WTC11 (cell line): ENCODE data around the gene AP3M1. TPM values are rescaled to one million over a fixed set of nuclear protein-coding genes. Genes with fewer than 3 reads are reported as not detected.

Experiments used
- ATAC-seq: fragments of 200-7000 bp; cut with Tn5 transposase; 2 replicates; pipeline ENCODE4 v1.10.0; 2021; ENCODE audit warnings: mild to moderate bottlenecking, moderate library complexity
- CTCF ChIA-PET: fragments of 300-600 bp; sonication (Branson Sonifier 250); formaldehyde crosslinking; loops from one replicate; lab custom pipeline; 2021; ENCODE audit warnings: antibody characterized with exemption; lab: Charles Lee
- POLR2A ChIA-PET: fragments of 350-600 bp; sonication (Branson Sonifier 250); formaldehyde crosslinking; loops from one replicate; lab custom pipeline; 2021; ENCODE audit warnings: antibody characterized with exemption; lab: Charles Lee
- DNase-seq: peaks from one replicate; pipeline ENCODE4 v3.0.0; 2021; ENCODE audit warnings: low spot score
- H3K27ac Mint-ChIP-seq: 2 replicates; pipeline ENCODE4 v1.8.0; 2021; ENCODE audit warnings: mixed read lengths
- H3K27me3 Mint-ChIP-seq: 2 replicates; pipeline ENCODE4 v1.8.0; 2021; ENCODE audit warnings: low read depth, mild to moderate bottlenecking, moderate library complexity, mixed read lengths
- H3K36me3 Mint-ChIP-seq: 2 replicates; pipeline ENCODE4 v1.8.0; 2021; ENCODE audit warnings: mixed read lengths
- H3K4me1 Mint-ChIP-seq: 2 replicates; pipeline ENCODE4 v1.8.0; 2022; ENCODE audit warnings: mixed read lengths
- H3K4me3 Mint-ChIP-seq: 2 replicates; pipeline ENCODE4 v1.8.0; 2021; ENCODE audit warnings: mild to moderate bottlenecking, moderate library complexity, mixed read lengths
- H3K9me3 Mint-ChIP-seq: 2 replicates; pipeline ENCODE4 v1.8.0; 2021; ENCODE audit warnings: mixed read lengths
- CBFB ChIP-seq: sonication (generic); formaldehyde crosslinking; IDR thresholded peaks from 2 replicates; pipeline ENCODE4 v1.8.1; 2022; ENCODE audit warnings: mild to moderate bottlenecking, low read depth, missing genetic modification reagents
- ELF4 ChIP-seq: sonication (generic); formaldehyde crosslinking; IDR thresholded peaks from 2 replicates; pipeline ENCODE4 v1.8.1; 2022; ENCODE audit warnings: low read depth, mild to moderate bottlenecking, moderate library complexity, missing genetic modification reagents
- EMX1 ChIP-seq: fragments of 250-450 bp; sonication (Bioruptor Pico); IDR thresholded peaks from 2 replicates; pipeline ENCODE4 v1.8.0; 2021; ENCODE audit warnings: mild to moderate bottlenecking
- GABPB1 ChIP-seq: sonication (generic); formaldehyde crosslinking; IDR thresholded peaks from 2 replicates; pipeline ENCODE4 v1.8.1; 2023; ENCODE audit warnings: mild to moderate bottlenecking, missing genetic modification reagents
- GRHL2 ChIP-seq: fragments of 250-450 bp; sonication (Bioruptor Pico); IDR thresholded peaks from 2 replicates; pipeline ENCODE4 v1.8.0; 2022; ENCODE audit warnings: mild to moderate bottlenecking, moderate library complexity; ENCODE audit not compliant: insufficient replicate concordance, severe bottlenecking
- JUN ChIP-seq: sonication (generic); formaldehyde crosslinking; IDR thresholded peaks from 2 replicates; pipeline ENCODE4 v1.8.0; 2023; ENCODE audit warnings: mild to moderate bottlenecking, missing genetic modification reagents
- NR1H2 ChIP-seq: sonication (generic); formaldehyde crosslinking; IDR thresholded peaks from 2 replicates; pipeline ENCODE4 v1.9.0; 2021; ENCODE audit warnings: mild to moderate bottlenecking, moderate library complexity, missing genetic modification reagents
- NR3C1 ChIP-seq: sonication (generic); formaldehyde crosslinking; conservative IDR thresholded peaks from 2 replicates; pipeline ENCODE4 v1.8.1; 2023; ENCODE audit warnings: low read depth, mild to moderate bottlenecking, missing genetic modification reagents
- TEAD1 ChIP-seq: sonication (generic); formaldehyde crosslinking; IDR thresholded peaks from 2 replicates; pipeline ENCODE4 v1.8.0; 2022; ENCODE audit warnings: mild to moderate bottlenecking, missing genetic modification reagents
- ZBTB21 ChIP-seq: sonication (generic); formaldehyde crosslinking; IDR thresholded peaks from 2 replicates; pipeline ENCODE4 v1.8.1; 2023; ENCODE audit warnings: mild to moderate bottlenecking, missing genetic modification reagents, borderline replicate concordance
- ZNF219 ChIP-seq: sonication (generic); formaldehyde crosslinking; IDR thresholded peaks from 2 replicates; pipeline ENCODE4 v1.8.0; 2023; ENCODE audit warnings: missing genetic modification reagents, mild to moderate bottlenecking, borderline replicate concordance
- ZNF396 ChIP-seq: fragments of 250-450 bp; sonication (Bioruptor Pico); IDR thresholded peaks from 2 replicates; pipeline ENCODE4 v1.8.0; 2021; ENCODE audit warnings: mild to moderate bottlenecking, moderate library complexity, borderline replicate concordance
- ZNF671 ChIP-seq: fragments of 250-450 bp; sonication (Bioruptor Pico); IDR thresholded peaks from 2 replicates; pipeline ENCODE4 v1.8.0; 2021; ENCODE audit warnings: mild to moderate bottlenecking
- total RNA-seq: library from RNA; stranded (reverse); gene quantifications from 3 replicates; pipeline ENCODE4 v1.2.3, GENCODE V29; 2021
- TF ChIP-seq, protein P1 (sequence below): sonication (generic); formaldehyde crosslinking; IDR thresholded peaks from 2 replicates; pipeline ENCODE4 v1.8.0; 2023; ENCODE audit warnings: missing genetic modification reagents
- TF ChIP-seq, protein P2 (sequence below): sonication (generic); formaldehyde crosslinking; IDR thresholded peaks from 2 replicates; pipeline ENCODE4 v1.8.1; 2023; ENCODE audit warnings: mild to moderate bottlenecking, missing genetic modification reagents, moderate library complexity
- TF ChIP-seq, protein P3 (sequence below): sonication (generic); formaldehyde crosslinking; IDR thresholded peaks from 2 replicates; pipeline ENCODE4 v1.8.0; 2023; ENCODE audit warnings: mild to moderate bottlenecking, missing genetic modification reagents
- TF ChIP-seq, protein P4 (sequence below): sonication (generic); formaldehyde crosslinking; IDR thresholded peaks from 2 replicates; pipeline ENCODE4 v1.8.0; 2022; ENCODE audit warnings: mild to moderate bottlenecking, missing genetic modification reagents
- TF ChIP-seq, protein P5 (sequence below): sonication (generic); formaldehyde crosslinking; IDR thresholded peaks from 2 replicates; pipeline ENCODE4 v1.8.1; 2022; ENCODE audit warnings: low read depth, missing genetic modification reagents, borderline replicate concordance

AP3M1 gene
- total RNA-seq, 1 experiment from 2014 or later = 37.3 TPM

DNA sequence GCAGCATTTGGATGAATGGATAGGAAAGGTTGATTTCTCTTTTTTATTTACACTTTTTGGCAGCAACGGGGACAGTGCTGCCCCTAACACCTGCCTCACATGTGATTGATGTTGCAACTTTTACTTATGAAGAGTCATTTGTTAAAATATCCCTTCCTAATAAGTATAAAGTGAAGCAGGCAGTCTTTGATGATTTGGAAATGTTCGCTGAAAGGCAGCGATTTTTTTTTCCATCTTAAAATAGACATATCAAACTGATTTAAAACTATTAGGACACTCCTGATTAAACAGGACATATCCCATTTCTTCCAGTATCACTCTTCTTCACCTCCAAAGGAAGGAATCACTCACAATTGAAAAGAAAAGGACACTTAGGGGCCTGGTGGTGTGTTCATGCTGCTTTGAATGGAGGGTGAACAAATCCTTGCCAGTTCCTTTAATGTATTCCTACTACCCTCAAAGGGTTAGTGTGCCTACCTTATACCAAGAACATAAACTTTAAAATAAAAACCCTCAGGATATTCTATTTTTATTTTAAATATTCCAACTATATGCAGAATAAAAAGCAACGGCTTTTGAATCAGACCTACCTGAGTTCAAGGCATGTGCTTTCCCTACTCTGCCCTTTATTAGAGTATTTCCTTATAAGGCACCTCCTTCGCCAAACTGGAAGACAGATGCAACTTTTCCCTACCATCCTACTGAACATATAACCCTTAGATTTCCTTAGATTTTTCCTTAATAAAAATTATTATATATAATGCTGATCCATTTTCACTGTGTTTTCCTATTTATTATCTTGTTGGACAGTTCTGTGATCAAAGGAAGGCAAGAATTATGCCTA, 1.5 kb upstream of the AP3M1 start:
- DNase-seq = no peak
- CTCF ChIA-PET = interaction anchor here (0.6 to 1.2 kb wide), 3 partner anchors 54 to 791 kb away, joined by 3 to 4 read pairs (median 4); no protein-coding TSS in a partner anchor
- Mint-ChIP-seq H3K36me3 (no peaks in the 10 kb centered on the region), H3K27me3 (no peaks in the 10 kb centered on the region), H3K27ac (peak overlapping the region; percentile 72; the same call in 1 of the 2 replicates), H3K4me3 (no peak overlapping the region; the same call in 1 of the 2 replicates), H3K9me3 (no peaks in the 10 kb centered on the region), H3K4me1 (peaks cover 14% of the 10 kb centered on the region)
- no peak for TF ChIP-seq CBFB
- no peak for TF ChIP-seq GRHL2 (CRISPR knock-in tag)
- no peak for TF ChIP-seq ZNF219 (CRISPR knock-in tag)
- no peak for TF ChIP-seq ZBTB21 (CRISPR knock-in tag)
- TF ChIP-seq, protein P1, sequence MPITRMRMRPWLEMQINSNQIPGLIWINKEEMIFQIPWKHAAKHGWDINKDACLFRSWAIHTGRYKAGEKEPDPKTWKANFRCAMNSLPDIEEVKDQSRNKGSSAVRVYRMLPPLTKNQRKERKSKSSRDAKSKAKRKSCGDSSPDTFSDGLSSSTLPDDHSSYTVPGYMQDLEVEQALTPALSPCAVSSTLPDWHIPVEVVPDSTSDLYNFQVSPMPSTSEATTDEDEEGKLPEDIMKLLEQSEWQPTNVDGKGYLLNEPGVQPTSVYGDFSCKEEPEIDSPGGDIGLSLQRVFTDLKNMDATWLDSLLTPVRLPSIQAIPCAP (CRISPR knock-in tag) = no peak
- no peak for TF ChIP-seq ELF4
- TF ChIP-seq EMX1 (CRISPR knock-in tag) = no peak
- TF ChIP-seq TEAD1 (CRISPR knock-in tag) = no peak
- TF ChIP-seq NR3C1 (CRISPR knock-in tag) = no peak
- no peak for TF ChIP-seq ZNF396 (CRISPR knock-in tag)
- TF ChIP-seq, protein P2, sequence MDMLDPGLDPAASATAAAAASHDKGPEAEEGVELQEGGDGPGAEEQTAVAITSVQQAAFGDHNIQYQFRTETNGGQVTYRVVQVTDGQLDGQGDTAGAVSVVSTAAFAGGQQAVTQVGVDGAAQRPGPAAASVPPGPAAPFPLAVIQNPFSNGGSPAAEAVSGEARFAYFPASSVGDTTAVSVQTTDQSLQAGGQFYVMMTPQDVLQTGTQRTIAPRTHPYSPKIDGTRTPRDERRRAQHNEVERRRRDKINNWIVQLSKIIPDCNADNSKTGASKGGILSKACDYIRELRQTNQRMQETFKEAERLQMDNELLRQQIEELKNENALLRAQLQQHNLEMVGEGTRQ (CRISPR knock-in tag) = no peak
- TF ChIP-seq, protein P3, sequence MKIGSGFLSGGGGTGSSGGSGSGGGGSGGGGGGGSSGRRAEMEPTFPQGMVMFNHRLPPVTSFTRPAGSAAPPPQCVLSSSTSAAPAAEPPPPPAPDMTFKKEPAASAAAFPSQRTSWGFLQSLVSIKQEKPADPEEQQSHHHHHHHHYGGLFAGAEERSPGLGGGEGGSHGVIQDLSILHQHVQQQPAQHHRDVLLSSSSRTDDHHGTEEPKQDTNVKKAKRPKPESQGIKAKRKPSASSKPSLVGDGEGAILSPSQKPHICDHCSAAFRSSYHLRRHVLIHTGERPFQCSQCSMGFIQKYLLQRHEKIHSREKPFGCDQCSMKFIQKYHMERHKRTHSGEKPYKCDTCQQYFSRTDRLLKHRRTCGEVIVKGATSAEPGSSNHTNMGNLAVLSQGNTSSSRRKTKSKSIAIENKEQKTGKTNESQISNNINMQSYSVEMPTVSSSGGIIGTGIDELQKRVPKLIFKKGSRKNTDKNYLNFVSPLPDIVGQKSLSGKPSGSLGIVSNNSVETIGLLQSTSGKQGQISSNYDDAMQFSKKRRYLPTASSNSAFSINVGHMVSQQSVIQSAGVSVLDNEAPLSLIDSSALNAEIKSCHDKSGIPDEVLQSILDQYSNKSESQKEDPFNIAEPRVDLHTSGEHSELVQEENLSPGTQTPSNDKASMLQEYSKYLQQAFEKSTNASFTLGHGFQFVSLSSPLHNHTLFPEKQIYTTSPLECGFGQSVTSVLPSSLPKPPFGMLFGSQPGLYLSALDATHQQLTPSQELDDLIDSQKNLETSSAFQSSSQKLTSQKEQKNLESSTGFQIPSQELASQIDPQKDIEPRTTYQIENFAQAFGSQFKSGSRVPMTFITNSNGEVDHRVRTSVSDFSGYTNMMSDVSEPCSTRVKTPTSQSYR = no peak
- TF ChIP-seq ZNF671 (CRISPR knock-in tag) = no peak
- no peak for TF ChIP-seq JUN
- TF ChIP-seq NR1H2 (CRISPR knock-in tag) = no peak
- no peak for TF ChIP-seq GABPB1
- TF ChIP-seq, protein P4, sequence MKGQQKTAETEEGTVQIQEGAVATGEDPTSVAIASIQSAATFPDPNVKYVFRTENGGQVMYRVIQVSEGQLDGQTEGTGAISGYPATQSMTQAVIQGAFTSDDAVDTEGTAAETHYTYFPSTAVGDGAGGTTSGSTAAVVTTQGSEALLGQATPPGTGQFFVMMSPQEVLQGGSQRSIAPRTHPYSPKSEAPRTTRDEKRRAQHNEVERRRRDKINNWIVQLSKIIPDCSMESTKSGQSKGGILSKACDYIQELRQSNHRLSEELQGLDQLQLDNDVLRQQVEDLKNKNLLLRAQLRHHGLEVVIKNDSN (CRISPR knock-in tag) = no peak
- TF ChIP-seq, protein P5, sequence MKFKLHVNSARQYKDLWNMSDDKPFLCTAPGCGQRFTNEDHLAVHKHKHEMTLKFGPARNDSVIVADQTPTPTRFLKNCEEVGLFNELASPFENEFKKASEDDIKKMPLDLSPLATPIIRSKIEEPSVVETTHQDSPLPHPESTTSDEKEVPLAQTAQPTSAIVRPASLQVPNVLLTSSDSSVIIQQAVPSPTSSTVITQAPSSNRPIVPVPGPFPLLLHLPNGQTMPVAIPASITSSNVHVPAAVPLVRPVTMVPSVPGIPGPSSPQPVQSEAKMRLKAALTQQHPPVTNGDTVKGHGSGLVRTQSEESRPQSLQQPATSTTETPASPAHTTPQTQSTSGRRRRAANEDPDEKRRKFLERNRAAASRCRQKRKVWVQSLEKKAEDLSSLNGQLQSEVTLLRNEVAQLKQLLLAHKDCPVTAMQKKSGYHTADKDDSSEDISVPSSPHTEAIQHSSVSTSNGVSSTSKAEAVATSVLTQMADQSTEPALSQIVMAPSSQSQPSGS (CRISPR knock-in tag) = no peak
- POLR2A ChIA-PET = interaction anchor here (1.0 to 2.6 kb wide), 3 partner anchors 8 to 24 kb away, joined by 3 to 16 read pairs (median 4); no protein-coding TSS in a partner anchor
- ATAC-seq = no peak
